Activated T-helper 1 cell treated with Interleukin-2 at 50 U/mL for 16 hours (primary cell): ENCODE measurements around the gene ARHGAP11B.
"Not testable (repeated sequence)": the region's sequence is repeated elsewhere in the genome, so short reads cannot be mapped to it uniquely, and the experiment has no call there.

Source experiments
- DNase-seq: peaks from one replicate; pipeline ENCODE4 v3.0.0-alpha.2; 2020; ENCODE audit warnings: low read depth

Gene ARHGAP11B

GRCh38 chr15:30625436-30626193 lies at the start of gene ARHGAP11B:
Gene ARHGAP11B (plus strand): TSS chr15:30626128.
- peak; percentile 87 for DNase-seq

- DNase-seq = not testable (repeated sequence)
Measured at GRCh38 chr15:30579394-30579970, 46.4 kb upstream of the ARHGAP11B start.

- not testable (repeated sequence) for DNase-seq
Measured at GRCh38 chr15:30580716-30581115, 45.2 kb upstream of the ARHGAP11B start.

- not testable (repeated sequence) for DNase-seq
Measured at GRCh38 chr15:30598953-30599352, 27.0 kb upstream of the ARHGAP11B start.

- DNase-seq = not testable (repeated sequence)
Measured at GRCh38 chr15:30603796-30604195, 22.1 kb upstream of the ARHGAP11B start, which contains the start of gene GOLGA8H. Gene GOLGA8H (plus strand): TSS chr15:30604028. CDS start chr15:30604126, 98 bp downstream.

- not testable (repeated sequence) for DNase-seq
Measured at GRCh38 chr15:30612271-30612670, 13.7 kb upstream of the ARHGAP11B start.

- not testable (repeated sequence) for DNase-seq
Measured at GRCh38 chr15:30621342-30621741, 4.6 kb upstream of the ARHGAP11B start.

- not testable (repeated sequence) for DNase-seq
Measured at GRCh38 chr15:30626194-30626565, 252 bp downstream of the ARHGAP11B start.

- not testable (repeated sequence) for DNase-seq
Measured at GRCh38 chr15:30626632-30627031, 704 bp downstream of the ARHGAP11B start.

GRCh38 chr15:30650012-30650929 lies 24.3 kb downstream of the ARHGAP11B start:
- no peak for DNase-seq

GRCh38 chr15:30661154-30661553 lies 35.2 kb downstream of the ARHGAP11B start:
- not testable (repeated sequence) for DNase-seq

GRCh38 chr15:30669621-30670020 lies 43.7 kb downstream of the ARHGAP11B start:
- not testable (repeated sequence) for DNase-seq

GRCh38 chr15:30670056-30670455 lies 44.1 kb downstream of the ARHGAP11B start:
- no peak for DNase-seq

- DNase-seq = no peak
Measured at GRCh38 chr15:30671309-30671708, 45.4 kb downstream of the ARHGAP11B start.

GRCh38 chr15:30675126-30675525 lies 49.2 kb downstream of the ARHGAP11B start:
- no peak for DNase-seq

- DNase-seq = not testable (repeated sequence)
Measured at GRCh38 chr15:30675891-30676290, 50.0 kb downstream of the ARHGAP11B start.

GRCh38 chr15:30680997-30681396 lies 55.1 kb downstream of the ARHGAP11B start:
- not testable (repeated sequence) for DNase-seq

GRCh38 chr15:30685709-30686285 lies 59.9 kb downstream of the ARHGAP11B start:
- DNase-seq = not testable (repeated sequence)

- not testable (repeated sequence) for DNase-seq
Measured at GRCh38 chr15:30686651-30687050, 60.7 kb downstream of the ARHGAP11B start.
